Psoas muscle (tissue), 8 donors: ENCODE data around the gene TUBB1. TPM values are rescaled to one million over a fixed set of nuclear protein-coding genes. Genes with fewer than 3 reads are reported as not detected.

ENCODE experiments used
- ATAC-seq, 4 donors: fragments of 200-7000 bp; cut with Tn5 transposase; one replicate each; pipeline ENCODE4 v1.9.1; 2020; ENCODE audit warnings: moderate library complexity in 3 of 4, mild to moderate bottlenecking in 2 of 4
- DNase-seq, 2 donors: peaks; one replicate each; pipeline ENCODE4 v3.0.0-alpha.2; 2020
- H3K27ac ChIP-seq: fragments of 200-600 bp; one replicate; pipeline ENCODE4 v1.8.0; 2022
- H3K27me3 ChIP-seq, 3 donors: fragments of 200-600 bp in 1 of 3; one replicate each; pipeline versions ENCODE4 v1.6.1 to v1.8.0; 2013 to 2022; ENCODE audit warnings: low read length in 2 of 3, mild to moderate bottlenecking in 2 of 3, moderate library complexity in 1 of 3; ENCODE audit not compliant: insufficient read depth in 3 of 3
- H3K36me3 ChIP-seq, 2 donors: fragments of 200-600 bp in 1 of 2; one replicate each; pipeline versions ENCODE4 v1.6.1 to v1.8.0; 2013 to 2022; ENCODE audit warnings: low read depth in 1 of 2, mild to moderate bottlenecking in 1 of 2, moderate library complexity in 1 of 2; ENCODE audit not compliant: insufficient read depth in 1 of 2
- H3K4me1 ChIP-seq: fragments of 200-600 bp; one replicate; pipeline ENCODE4 v1.8.0; 2022
- H3K4me3 ChIP-seq: fragments of 200-600 bp; one replicate; pipeline ENCODE4 v1.8.0; 2022; ENCODE audit warnings: mild to moderate bottlenecking
- H3K9me3 ChIP-seq: fragments of 200-600 bp; one replicate; pipeline ENCODE4 v1.8.0; 2022
- WGBS, 3 donors: extraction: QIAGEN DNeasy Blood & Tissue Kit; methylation state at CpG; one replicate each; pipeline versions ENCODE4 v1.1.6 to v1.1.7; 2013; 5-methylcytosine and 5-hydroxymethylcytosine counted together
- intact Hi-C, 2 donors: fragments of 100-400 bp; cut with DNase I; formaldehyde crosslinking; loops; one replicate each; pipeline versions ENCODE4 v1.11.0 to v1.14.2; 2022
- polyA plus RNA-seq, 3 donors: library from polyadenylated mRNA; stranded (reverse); fragments of 200-250 nt; gene quantifications; one replicate each; pipeline ENCODE4 v1.2.3, GENCODE V29; 2013
- total RNA-seq, 4 donors: library from RNA; stranded (reverse); fragmentation: NEBNext Ultra II Directional in 2 of 4; extraction: Animal tissue kit (Norgen Biotek cat#: 25700) in 2 of 4; gene quantifications; one replicate each; pipeline versions ENCODE4 v1.2.1 to v1.2.4, GENCODE V29; 2021 to 2023
- TF ChIP-seq, protein P1 (sequence below): fragments of 200-600 bp; IDR thresholded peaks from one replicate; pipeline ENCODE4 v1.8.0; 2022; ENCODE audit warnings: antibody characterized with exemption
- donor health status: healthy with polysubstance abuse.
- donor health status: DM: no; HTN: no; CAD: no; lungs with moderate emphysema.
- donor health status: Bipolar disorder and iron deficiency.
- donor health status: healthy.
- donor health status: DM: yes; HTN: yes; CAD: no.
- donor health status: DM: no; HTN: no; CAD: no.
- donor health status: DM: no; HTN: no; CAD: no.
- donor health status: DM: yes; HTN: yes; CAD: no.

Gene TUBB1
- total and polyA plus RNA-seq, 7 donors: 0.03 to 0.32 (median 0.12) TPM; not detected in 1

- Histone ChIP-seq H3K36me3 (peaks cover 2 to 51% of the 10 kb centered on the region in 2 donors), H3K4me1 (peaks cover 15% of the 10 kb centered on the region)
- intact Hi-C loops: no loop called here
Observed at GRCh38 chr20:59002874-59003399, 16.3 kb upstream of the TUBB1 start.

DNA sequence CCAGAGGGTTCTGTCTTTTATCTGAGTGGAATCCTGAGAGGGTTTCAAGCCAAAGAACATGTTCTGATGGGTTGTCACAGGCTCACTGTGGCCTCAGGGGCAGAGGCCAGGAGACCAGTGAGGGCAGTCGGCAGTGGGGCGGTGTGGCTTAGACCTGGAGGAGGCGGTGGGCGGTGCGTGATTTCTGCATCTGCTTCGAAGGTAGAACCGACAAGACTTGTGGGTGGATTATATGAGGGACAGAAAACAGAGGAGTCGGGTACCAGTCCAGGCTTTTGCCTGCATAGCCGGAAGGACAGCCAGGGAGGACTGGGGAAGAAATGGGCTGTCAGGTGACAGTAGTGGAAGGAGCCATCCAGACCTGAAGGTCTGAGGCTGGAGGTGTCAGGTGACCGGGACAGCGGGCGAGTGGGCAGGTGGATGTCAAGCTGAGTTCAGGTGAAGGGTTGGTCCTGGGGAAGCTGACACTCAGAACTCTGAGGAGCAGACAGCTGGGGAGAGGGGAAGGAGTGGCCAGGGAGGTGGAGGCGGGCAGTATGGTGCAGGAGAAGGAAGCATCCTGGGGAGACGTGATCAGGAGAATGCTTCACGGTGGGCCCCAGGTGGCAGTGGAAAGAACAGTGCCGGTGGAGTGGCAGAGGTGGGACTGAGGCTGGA is 15.3 kb upstream of the TUBB1 start:
- TF ChIP-seq, protein P1, sequence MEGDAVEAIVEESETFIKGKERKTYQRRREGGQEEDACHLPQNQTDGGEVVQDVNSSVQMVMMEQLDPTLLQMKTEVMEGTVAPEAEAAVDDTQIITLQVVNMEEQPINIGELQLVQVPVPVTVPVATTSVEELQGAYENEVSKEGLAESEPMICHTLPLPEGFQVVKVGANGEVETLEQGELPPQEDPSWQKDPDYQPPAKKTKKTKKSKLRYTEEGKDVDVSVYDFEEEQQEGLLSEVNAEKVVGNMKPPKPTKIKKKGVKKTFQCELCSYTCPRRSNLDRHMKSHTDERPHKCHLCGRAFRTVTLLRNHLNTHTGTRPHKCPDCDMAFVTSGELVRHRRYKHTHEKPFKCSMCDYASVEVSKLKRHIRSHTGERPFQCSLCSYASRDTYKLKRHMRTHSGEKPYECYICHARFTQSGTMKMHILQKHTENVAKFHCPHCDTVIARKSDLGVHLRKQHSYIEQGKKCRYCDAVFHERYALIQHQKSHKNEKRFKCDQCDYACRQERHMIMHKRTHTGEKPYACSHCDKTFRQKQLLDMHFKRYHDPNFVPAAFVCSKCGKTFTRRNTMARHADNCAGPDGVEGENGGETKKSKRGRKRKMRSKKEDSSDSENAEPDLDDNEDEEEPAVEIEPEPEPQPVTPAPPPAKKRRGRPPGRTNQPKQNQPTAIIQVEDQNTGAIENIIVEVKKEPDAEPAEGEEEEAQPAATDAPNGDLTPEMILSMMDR: no peak
- 84 to 87% (median 86%) methylated on average over 16 of the region's 16 CpGs for WGBS, 3 donors
- intact Hi-C loops: no loop called here
- Histone ChIP-seq H3K4me3 (no peak overlapping the region), H3K4me1 (peaks cover 15% of the 10 kb centered on the region), H3K36me3 (peaks cover 0 to 41% of the 10 kb centered on the region in 2 donors), H3K27ac (no peak overlapping the region), H3K27me3 (no peaks in the 10 kb centered on the region), H3K9me3 (no peaks in the 10 kb centered on the region)
- no peak for ATAC-seq
- peak in 1 of 2 donors; percentile 43 for DNase-seq

More at GRCh38 chr20:59002874-59003399, 16.3 kb upstream of the TUBB1 start:
- DNase-seq: peak in 1 of 2 donors; percentile 47
- H3K9me3 ChIP-seq: no peaks in the 10 kb centered on the region
- H3K27me3 ChIP-seq: no peaks in the 10 kb centered on the region
- H3K27ac ChIP-seq: no peak overlapping the region
- 59 to 84% (median 64%) methylated on average over 17 of the region's 17 CpGs for WGBS, 3 donors
- TF ChIP-seq, protein P1: no peak
- H3K4me3 ChIP-seq: no peak overlapping the region
- ATAC-seq: no peak

DNA sequence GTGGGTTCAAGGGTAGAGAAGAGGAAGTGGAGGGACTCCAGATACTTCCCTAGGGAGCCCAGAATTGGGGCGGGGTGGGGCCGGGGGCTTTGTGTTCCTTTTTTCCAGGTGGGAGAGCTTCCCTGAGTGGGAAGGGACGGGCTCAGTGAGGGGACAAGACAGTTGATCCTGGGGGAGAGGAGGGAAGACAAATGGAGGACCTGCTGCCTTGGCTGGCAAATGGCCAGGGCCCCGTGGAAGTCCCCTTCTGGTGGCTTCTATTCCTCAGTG is 14.8 kb upstream of the TUBB1 start:
- Histone ChIP-seq H3K4me1 (peaks cover 15% of the 10 kb centered on the region), H3K36me3 (peaks cover 0 to 36% of the 10 kb centered on the region in 2 donors), H3K4me3 (no peak overlapping the region), H3K9me3 (no peaks in the 10 kb centered on the region), H3K27me3 (no peaks in the 10 kb centered on the region), H3K27ac (no peak overlapping the region)
- no peak for ATAC-seq
- peak; percentile 49 to 74 for DNase-seq
- intact Hi-C loops: no loop called here
- WGBS, 3 donors: 60 to 66% (median 65%) methylated on average over 4 of the region's 4 CpGs
- TF ChIP-seq, protein P1: no peak

- peaks cover 0 to 32% of the 10 kb centered on the region in 2 donors for H3K36me3 ChIP-seq
- H3K4me3 ChIP-seq: peak overlapping the region; percentile 94
- peak overlapping the region; percentile 84 for H3K27ac ChIP-seq
- no peak for ATAC-seq
- no peaks in the 10 kb centered on the region for H3K9me3 ChIP-seq
- TF ChIP-seq, protein P1: no peak
- no peaks in the 10 kb centered on the region for H3K27me3 ChIP-seq
- intact Hi-C loops: no loop called here
- WGBS, 3 donors: 48 to 54% (median 48%) methylated on average over 15 to 17 of the region's 17 CpGs
- peaks cover 15% of the 10 kb centered on the region for H3K4me1 ChIP-seq
- peak; percentile 53 to 73 for DNase-seq
Observed at GRCh38 chr20:59004763-59005522, 14.3 kb upstream of the TUBB1 start.
